H9 (cell line): ENCODE measurements around the gene COX10. TPM values are rescaled to one million over a fixed set of nuclear protein-coding genes. Genes with fewer than 3 reads are reported as not detected.
A peak's percentile ranks its signal among the peaks of the same experiment; 100 is the strongest.

ENCODE experiments used
- DNase-seq: peaks from one replicate; pipeline ENCODE4 v3.0.0-alpha.2; 2017
- H2AFZ ChIP-seq: one replicate; pipeline ENCODE4 v1.6.1; 2013; ENCODE audit warnings: mild to moderate bottlenecking, low read length, control low read depth, moderate library complexity
- H2AK5ac ChIP-seq: 2 replicates; pipeline ENCODE4 v1.6.1; 2013; ENCODE audit warnings: low read length, control low read depth, mixed read lengths; ENCODE audit not compliant: insufficient read length
- H2BK120ac ChIP-seq: one replicate; pipeline ENCODE4 v1.6.1; 2013; ENCODE audit warnings: low read depth, mild to moderate bottlenecking, low read length, control low read depth, inconsistent platforms; ENCODE audit not compliant: poor library complexity, severe bottlenecking
- H2BK12ac ChIP-seq: 2 replicates; pipeline ENCODE4 v1.6.1; 2013; ENCODE audit warnings: low read length, control low read depth, mixed read lengths, low read depth; ENCODE audit not compliant: insufficient read length
- H2BK15ac ChIP-seq: 2 replicates; pipeline ENCODE4 v1.6.1; 2013; ENCODE audit warnings: low read depth, low read length, control low read depth
- H2BK20ac ChIP-seq: one replicate; pipeline ENCODE4 v1.6.1; 2013; ENCODE audit warnings: low read depth, mild to moderate bottlenecking, low read length, control low read depth, inconsistent platforms; ENCODE audit not compliant: poor library complexity, severe bottlenecking
- H2BK5ac ChIP-seq: 2 replicates; pipeline ENCODE4 v1.6.1; 2013; ENCODE audit warnings: low read length, control low read depth, mixed read lengths; ENCODE audit not compliant: insufficient read length
- H3K14ac ChIP-seq: 2 replicates; pipeline ENCODE4 v1.6.1; 2013; ENCODE audit warnings: low read length, control low read depth; ENCODE audit not compliant: insufficient read depth
- H3K18ac ChIP-seq: 2 replicates; pipeline ENCODE4 v1.6.1; 2013; ENCODE audit warnings: low read depth, mild to moderate bottlenecking, mixed read lengths, low read length, control low read depth; ENCODE audit not compliant: insufficient read length
- H3K23ac ChIP-seq: 2 replicates; pipeline ENCODE4 v1.6.1; 2013; ENCODE audit warnings: low read length, control low read depth, mixed read lengths, low read depth; ENCODE audit not compliant: insufficient read length
- H3K23me2 ChIP-seq: 2 replicates; pipeline ENCODE4 v1.6.1; 2013; ENCODE audit warnings: low read depth, mild to moderate bottlenecking, mixed read lengths, low read length, control low read depth; ENCODE audit not compliant: insufficient read length, poor library complexity, severe bottlenecking
- H3K27ac ChIP-seq: 2 replicates; pipeline ENCODE4 v1.5.1; 2013; ENCODE audit warnings: low read length, control low read depth, mixed read lengths, low read depth; ENCODE audit not compliant: insufficient read length
- H3K27me3 ChIP-seq: 2 replicates; pipeline ENCODE4 v1.6.1; 2013; ENCODE audit warnings: low read length, control low read depth, inconsistent platforms; ENCODE audit not compliant: insufficient read depth
- H3K4ac ChIP-seq: 2 replicates; pipeline ENCODE4 v1.6.1; 2013; ENCODE audit warnings: low read depth, mild to moderate bottlenecking, control low read depth, inconsistent platforms, low read length, moderate library complexity
- H3K4me1 ChIP-seq: 2 replicates; pipeline ENCODE4 v1.6.1; 2013; ENCODE audit warnings: low read length, control low read depth, inconsistent platforms; ENCODE audit not compliant: insufficient read depth
- H3K4me2 ChIP-seq: 2 replicates; pipeline ENCODE4 v1.6.1; 2013; ENCODE audit warnings: low read length, control low read depth, mixed read lengths; ENCODE audit not compliant: insufficient read length, insufficient read depth
- H3K56ac ChIP-seq: 2 replicates; pipeline ENCODE4 v1.6.1; 2013; ENCODE audit warnings: low read depth, mild to moderate bottlenecking, mixed read lengths, low read length, control low read depth; ENCODE audit not compliant: insufficient read length
- H3K79me1 ChIP-seq: 2 replicates; pipeline ENCODE4 v1.6.1; 2013; ENCODE audit warnings: low read depth, mild to moderate bottlenecking, moderate library complexity, low read length, control low read depth, inconsistent platforms; ENCODE audit not compliant: insufficient read depth, poor library complexity, severe bottlenecking
- H3K79me2 ChIP-seq: 2 replicates; pipeline ENCODE4 v1.6.1; 2013; ENCODE audit warnings: low read length, control low read depth, inconsistent platforms; ENCODE audit not compliant: insufficient read depth
- H3K9ac ChIP-seq: 2 replicates; pipeline ENCODE4 v1.6.1; 2013; ENCODE audit warnings: low read length, control low read depth, mixed read lengths; ENCODE audit not compliant: insufficient read length; ENCODE audit errors: extremely low read depth
- H3K9me3 ChIP-seq: one replicate; pipeline ENCODE4 v1.6.1; 2013; ENCODE audit warnings: low read depth, low read length, inconsistent platforms; ENCODE audit not compliant: control insufficient read depth
- H3T11ph ChIP-seq: one replicate; pipeline ENCODE4 v1.6.1; 2013; ENCODE audit warnings: mild to moderate bottlenecking, low read length, control low read depth, inconsistent platforms
- H4K20me1 ChIP-seq: one replicate; pipeline ENCODE4 v1.6.1; 2013; ENCODE audit not compliant: control insufficient read depth, insufficient read length, insufficient read depth
- H4K5ac ChIP-seq: 2 replicates; pipeline ENCODE4 v1.6.1; 2013; ENCODE audit warnings: low read depth, mild to moderate bottlenecking, mixed read lengths, low read length, control low read depth; ENCODE audit not compliant: insufficient read length
- H4K8ac ChIP-seq: replicated peaks from 2 replicates; pipeline ENCODE4 v1.6.1; 2013; ENCODE audit warnings: low read length, control low read depth, mixed read lengths, low read depth; ENCODE audit not compliant: insufficient read length
- H4K91ac ChIP-seq: 2 replicates; pipeline ENCODE4 v1.6.1; 2013; ENCODE audit warnings: low read depth, mild to moderate bottlenecking, moderate library complexity, mixed read lengths, low read length, control low read depth; ENCODE audit not compliant: insufficient read length
- H3K27ac Mint-ChIP-seq, 3 experiments: 2 replicates in 2 of 3; 3 replicates in 1 of 3; pipeline ENCODE4 v1.8.0; 2020 to 2021; ENCODE audit warnings: mixed read lengths in 3 of 3, mild to moderate bottlenecking in 1 of 3, moderate library complexity in 1 of 3
- H3K27me3 Mint-ChIP-seq: 2 replicates; pipeline ENCODE4 v1.8.0; 2021; ENCODE audit warnings: low read depth, mild to moderate bottlenecking, moderate library complexity, mixed read lengths
- H3K36me3 Mint-ChIP-seq, 3 experiments: 2 replicates in 2 of 3; 3 replicates in 1 of 3; pipeline ENCODE4 v1.8.0; 2020 to 2021; ENCODE audit warnings: low read depth in 3 of 3, mixed read lengths in 3 of 3; ENCODE audit not compliant: insufficient read depth in 1 of 3
- H3K4me1 Mint-ChIP-seq, 2 experiments: 2 replicates each; pipeline ENCODE4 v1.8.0; 2020; ENCODE audit warnings: mixed read lengths in 2 of 2
- H3K4me3 Mint-ChIP-seq, 2 experiments: 2 replicates in 1 of 2; 3 replicates in 1 of 2; pipeline ENCODE4 v1.8.0; 2020 to 2021; ENCODE audit warnings: mild to moderate bottlenecking in 2 of 2, mixed read lengths in 2 of 2, moderate library complexity in 1 of 2
- H3K9me3 Mint-ChIP-seq, 2 experiments: 2 replicates in 1 of 2; 3 replicates in 1 of 2; pipeline ENCODE4 v1.8.0; 2020; ENCODE audit warnings: mild to moderate bottlenecking in 2 of 2, mixed read lengths in 2 of 2, moderate library complexity in 1 of 2
- WGBS: extraction: QIAGEN DNeasy Blood & Tissue Kit; methylation state at CpG from one replicate; pipeline ENCODE4 v1.1.7; 2013; ENCODE audit warnings: missing lambda C conversion rate, low lambda C conversion rate, mixed read lengths; ENCODE audit not compliant: insufficient read length; ENCODE audit errors: extremely low coverage; 5-methylcytosine and 5-hydroxymethylcytosine counted together
- total RNA-seq: library from RNA; stranded (reverse); gene quantifications from 2 replicates; pipeline ENCODE4 v1.2.1, GENCODE V29; 2021
- TF ChIP-seq, protein P1 (sequence below): fragments of 200-600 bp; sonication (generic); conservative IDR thresholded peaks from 3 replicates; pipeline ENCODE4 v1.8.0; 2021; ENCODE audit warnings: antibody characterized with exemption, mild to moderate bottlenecking

Gene COX10
- total RNA-seq, 1 experiment from 2014 or later, result 20.6 TPM

DNA sequence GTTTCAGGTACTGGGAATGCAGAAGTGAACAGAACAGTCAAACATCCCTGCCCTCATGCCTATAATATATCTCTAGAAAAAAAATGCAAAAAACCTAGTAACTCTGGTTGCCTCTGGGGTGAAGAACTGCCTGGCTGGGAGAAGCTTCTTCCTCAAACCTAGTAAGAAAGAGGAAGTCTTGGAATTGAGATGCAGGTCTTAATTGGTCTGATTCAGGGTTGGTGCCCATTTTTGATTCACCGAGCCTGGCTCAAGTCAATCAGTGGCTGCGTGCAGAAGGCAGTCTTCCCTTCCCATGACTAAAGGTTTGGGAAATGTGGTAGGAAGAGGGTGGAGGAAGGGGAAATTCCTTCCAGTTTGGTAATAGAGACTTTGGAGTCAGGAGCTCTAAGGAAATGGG lies 145.0 kb downstream of the COX10 start:
- no peak overlapping the region for H4K5ac ChIP-seq
- Mint-ChIP-seq H3K9me3 (peaks cover 20 to 22% of the 10 kb centered on the region in 2 experiments), H3K4me1 (no peaks in the 10 kb centered on the region), H3K27me3 (no peaks in the 10 kb centered on the region), H3K36me3 (peaks cover 27 to 32% (median 29%) of the 10 kb centered on the region in 3 experiments), H3K27ac (peak overlapping the region in 1 of 3 experiments; percentile 22; a peak in 1 of 7 replicates), H3K4me3 (no peak overlapping the region)
- H2AFZ ChIP-seq, result no peak overlapping the region
- H3K9me3 ChIP-seq, result peaks cover 6% of the 10 kb centered on the region
- H2BK5ac ChIP-seq, result no peak overlapping the region
- no peak overlapping the region for H3K27ac ChIP-seq
- H3K23ac ChIP-seq, result no peak overlapping the region
- H2BK15ac ChIP-seq, result no peak overlapping the region
- no peak overlapping the region for H3K14ac ChIP-seq
- H2AK5ac ChIP-seq, result no peak overlapping the region
- no peaks in the 10 kb centered on the region for H3K4me1 ChIP-seq
- no peak overlapping the region for H3K4me2 ChIP-seq
- no peak overlapping the region for H2BK120ac ChIP-seq
- no peak overlapping the region for H3K56ac ChIP-seq
- H2BK12ac ChIP-seq, result no peak overlapping the region
- no peak overlapping the region for H2BK20ac ChIP-seq
- WGBS, result no CpG with 5 or more reads among the region's 2 CpGs
- H4K20me1 ChIP-seq, result no peaks in the 10 kb centered on the region
- H3K9ac ChIP-seq, result no peak overlapping the region
- H3K27me3 ChIP-seq, result no peaks in the 10 kb centered on the region
- no peaks in the 10 kb centered on the region for H3K79me2 ChIP-seq
- no peaks in the 10 kb centered on the region for H3K79me1 ChIP-seq
- H3K18ac ChIP-seq, result no peak overlapping the region
- no peaks in the 10 kb centered on the region for H3K23me2 ChIP-seq
- no peak overlapping the region for H4K8ac ChIP-seq
- H3K4ac ChIP-seq, result no peak overlapping the region
- no peak overlapping the region for H3T11ph ChIP-seq
- no peak overlapping the region for H4K91ac ChIP-seq
- DNase-seq, result no peak
- TF ChIP-seq, protein P1, sequence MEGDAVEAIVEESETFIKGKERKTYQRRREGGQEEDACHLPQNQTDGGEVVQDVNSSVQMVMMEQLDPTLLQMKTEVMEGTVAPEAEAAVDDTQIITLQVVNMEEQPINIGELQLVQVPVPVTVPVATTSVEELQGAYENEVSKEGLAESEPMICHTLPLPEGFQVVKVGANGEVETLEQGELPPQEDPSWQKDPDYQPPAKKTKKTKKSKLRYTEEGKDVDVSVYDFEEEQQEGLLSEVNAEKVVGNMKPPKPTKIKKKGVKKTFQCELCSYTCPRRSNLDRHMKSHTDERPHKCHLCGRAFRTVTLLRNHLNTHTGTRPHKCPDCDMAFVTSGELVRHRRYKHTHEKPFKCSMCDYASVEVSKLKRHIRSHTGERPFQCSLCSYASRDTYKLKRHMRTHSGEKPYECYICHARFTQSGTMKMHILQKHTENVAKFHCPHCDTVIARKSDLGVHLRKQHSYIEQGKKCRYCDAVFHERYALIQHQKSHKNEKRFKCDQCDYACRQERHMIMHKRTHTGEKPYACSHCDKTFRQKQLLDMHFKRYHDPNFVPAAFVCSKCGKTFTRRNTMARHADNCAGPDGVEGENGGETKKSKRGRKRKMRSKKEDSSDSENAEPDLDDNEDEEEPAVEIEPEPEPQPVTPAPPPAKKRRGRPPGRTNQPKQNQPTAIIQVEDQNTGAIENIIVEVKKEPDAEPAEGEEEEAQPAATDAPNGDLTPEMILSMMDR, result no peak
